Measurements from ENCODE around the gene ATP6V0A1. TPM values are rescaled to one million over a fixed set of nuclear protein-coding genes. Genes with fewer than 3 reads are reported as not detected.
"Not testable (repeated sequence)": the region's sequence is repeated elsewhere in the genome, so short reads cannot be mapped to it uniquely, and the experiment has no call there.

Gene ATP6V0A1
- total and polyA plus RNA-seq, 12 donors, result 42.9 to 126 (median 88.3) TPM

GRCh38 chr17:42548993-42549755 lies 90.5 kb downstream of the ATP6V0A1 start:
- Histone ChIP-seq H3K4me3 (no peak overlapping the region), H3K27me3 (no peaks in the 10 kb centered on the region), H3K36me3 (replicated peaks in 1 of 2) (no peaks in the 10 kb centered on the region), H3K9me3 (replicated peaks in 1 of 3) (no peaks in the 10 kb centered on the region), H3K27ac (no peak overlapping the region), H3K4me1 (replicated peaks in 1 of 2) (peaks cover 18 to 20% of the 10 kb centered on the region in 2 donors)
- 77 to 84% (median 79%) methylated on average over 14 of the region's 14 CpGs for WGBS, 4 donors
- intact Hi-C loops (cut with DNase I), result no loop called here
- TF ChIP-seq CTCF (IDR thresholded peaks at IDR 0.05) (no peak), POLR2A (IDR thresholded peaks at IDR 0.05) (no peak)
- no peak for DNase-seq

- peaks cover 28 to 29% of the 10 kb centered on the region in 2 donors for H3K4me1 ChIP-seq (replicated peaks in 1 of 2)
These were observed 94.1 kb downstream of the ATP6V0A1 start, which contains the start of gene HSD17B1 for GRCh38 chr17:42552736-42553135. Gene HSD17B1 (plus strand): TSS chr17:42552923. CDS start chr17:42552934, 11 bp downstream.

GRCh38 chr17:42553161-42553818 lies 94.6 kb downstream of the ATP6V0A1 start:
- intact Hi-C loops (cut with DNase I), result no loop called here
- Histone ChIP-seq H3K9me3 (replicated peaks in 1 of 3) (no peaks in the 10 kb centered on the region), H3K27ac (peak overlapping the region in 1 of 5 donors; percentile 91), H3K36me3 (replicated peaks in 1 of 2) (no peaks in the 10 kb centered on the region), H3K4me3 (peak overlapping the region in 1 of 4 donors; percentile 69), H3K27me3 (no peaks in the 10 kb centered on the region), H3K4me1 (replicated peaks in 1 of 2) (peaks cover 23 to 26% of the 10 kb centered on the region in 2 donors)
- DNase-seq, result peak in 1 of 7 donors; percentile 49
- TF ChIP-seq POLR2A (IDR thresholded peaks at IDR 0.05) (no peak), CTCF (IDR thresholded peaks at IDR 0.05) (no peak)
- 73 to 78% (median 76%) methylated on average over 35 to 45 of the region's 45 CpGs for WGBS, 4 donors

More at GRCh38 chr17:42552736-42553135, 94.1 kb downstream of the ATP6V0A1 start, which contains the start of gene HSD17B1:
- H3K36me3 ChIP-seq (replicated peaks in 1 of 2); H3K9me3 ChIP-seq (replicated peaks in 1 of 3); DNase-seq; intact Hi-C loops (cut with DNase I); H3K27me3 ChIP-seq: not testable (repeated sequence)
- peak within 1 kb of the TSS in 1 of 4 donors; percentile 69 for H3K4me3 ChIP-seq
- peak within 1 kb of the TSS in 2 of 5 donors; percentile 85 to 91 for H3K27ac ChIP-seq
- 89 to 95% (median 93%) methylated on average over 11 to 15 of the region's 15 CpGs; no CpG with 5 or more reads in 1 of the 4 donors for WGBS, 4 donors

- intact Hi-C loops (cut with DNase I), result no loop called here
- TF ChIP-seq CTCF (IDR thresholded peaks at IDR 0.05) (no peak), POLR2A (IDR thresholded peaks at IDR 0.05) (no peak)
- no peaks in the 10 kb centered on the region for H3K9me3 ChIP-seq (replicated peaks in 1 of 3)
- H3K27me3 ChIP-seq, result no peaks in the 10 kb centered on the region
- peak overlapping the region in 3 of 5 donors; percentile 79 to 91 (median 85) for H3K27ac ChIP-seq
- DNase-seq, result peak in 3 of 7 donors; percentile 40 to 45 (median 44)
- H3K4me1 ChIP-seq (replicated peaks in 1 of 2), result peaks cover 17 to 21% of the 10 kb centered on the region in 2 donors
- 32 to 60% (median 46%) methylated on average over 7 to 16 of the region's 16 CpGs for WGBS, 4 donors
- H3K4me3 ChIP-seq, result peak overlapping the region in 3 of 4 donors; percentile 55 to 69 (median 65)
- no peaks in the 10 kb centered on the region for H3K36me3 ChIP-seq (replicated peaks in 1 of 2)
These were observed 95.2 kb downstream of the ATP6V0A1 start for GRCh38 chr17:42553866-42554249.
